Stimulated activated CD8-positive, alpha-beta memory T cell treated with anti-CD3 and anti-CD28 coated beads, Interleukin-15, amount 100 ng/mL, for 48 hours (primary cell): ENCODE measurements around the gene CYB5D1.

Source experiments
- DNase-seq, 2 donors: peaks; one replicate each; pipeline ENCODE4 v3.0.0-alpha.2; 2020; ENCODE audit warnings: low read depth in 2 of 2

Gene CYB5D1

GRCh38 chr17:7833795-7834541, 23.8 kb upstream of the CYB5D1 start, which contains the start of gene KDM6B:
Gene KDM6B, plus strand, starts transcription at chr17:7834217. Its CDS starts 11,338 bp downstream, at chr17:7845555.
- peak; percentile 80 to 81 for DNase-seq

- peak in 1 of 2 donors; percentile 34 for DNase-seq
Measured at GRCh38 chr17:7834542-7834956, 23.3 kb upstream of the CYB5D1 start.

GRCh38 chr17:7834957-7835813, 22.6 kb upstream of the CYB5D1 start:
- peak; percentile 88 to 89 for DNase-seq

- DNase-seq: peak in 1 of 2 donors; percentile 30
Measured at GRCh38 chr17:7835814-7836595, 21.8 kb upstream of the CYB5D1 start.

GRCh38 chr17:7836596-7837407, 21.0 kb upstream of the CYB5D1 start:
- DNase-seq: peak in 1 of 2 donors; percentile 61

GRCh38 chr17:7837408-7838088, 20.3 kb upstream of the CYB5D1 start:
- no peak for DNase-seq

- DNase-seq: no peak
Measured at GRCh38 chr17:7838090-7839075, 19.4 kb upstream of the CYB5D1 start.

- DNase-seq: no peak
Measured at GRCh38 chr17:7839190-7839875, 18.5 kb upstream of the CYB5D1 start.

GRCh38 chr17:7839876-7840261, 17.9 kb upstream of the CYB5D1 start:
- DNase-seq: no peak

GRCh38 chr17:7840441-7840840, 17.4 kb upstream of the CYB5D1 start:
- DNase-seq: no peak

GRCh38 chr17:7840875-7841274, 16.9 kb upstream of the CYB5D1 start:
- no peak for DNase-seq

- peak; percentile 89 for DNase-seq
Measured at GRCh38 chr17:7841396-7841914, 16.3 kb upstream of the CYB5D1 start.

GRCh38 chr17:7841915-7842379, 15.9 kb upstream of the CYB5D1 start:
- DNase-seq: peak; percentile 74 to 75

- peak; percentile 94 to 95 for DNase-seq
Measured at GRCh38 chr17:7842380-7843256, 15.2 kb upstream of the CYB5D1 start.

- DNase-seq: no peak
Measured at GRCh38 chr17:7843257-7843535, 14.6 kb upstream of the CYB5D1 start.

- peak; percentile 82 to 88 for DNase-seq
Measured at GRCh38 chr17:7843536-7844291, 14.1 kb upstream of the CYB5D1 start.
